ENCODE data around the gene CDH13.

GRCh38 chr16:83343935-83344366, 717.2 kb downstream of the CDH13 start:
- TF ChIP-seq, protein P1, sequence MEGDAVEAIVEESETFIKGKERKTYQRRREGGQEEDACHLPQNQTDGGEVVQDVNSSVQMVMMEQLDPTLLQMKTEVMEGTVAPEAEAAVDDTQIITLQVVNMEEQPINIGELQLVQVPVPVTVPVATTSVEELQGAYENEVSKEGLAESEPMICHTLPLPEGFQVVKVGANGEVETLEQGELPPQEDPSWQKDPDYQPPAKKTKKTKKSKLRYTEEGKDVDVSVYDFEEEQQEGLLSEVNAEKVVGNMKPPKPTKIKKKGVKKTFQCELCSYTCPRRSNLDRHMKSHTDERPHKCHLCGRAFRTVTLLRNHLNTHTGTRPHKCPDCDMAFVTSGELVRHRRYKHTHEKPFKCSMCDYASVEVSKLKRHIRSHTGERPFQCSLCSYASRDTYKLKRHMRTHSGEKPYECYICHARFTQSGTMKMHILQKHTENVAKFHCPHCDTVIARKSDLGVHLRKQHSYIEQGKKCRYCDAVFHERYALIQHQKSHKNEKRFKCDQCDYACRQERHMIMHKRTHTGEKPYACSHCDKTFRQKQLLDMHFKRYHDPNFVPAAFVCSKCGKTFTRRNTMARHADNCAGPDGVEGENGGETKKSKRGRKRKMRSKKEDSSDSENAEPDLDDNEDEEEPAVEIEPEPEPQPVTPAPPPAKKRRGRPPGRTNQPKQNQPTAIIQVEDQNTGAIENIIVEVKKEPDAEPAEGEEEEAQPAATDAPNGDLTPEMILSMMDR (conservative IDR thresholded peaks at IDR 0.05; ENCODE audit: low read depth in 2 of 2): no peak
- TF ChIP-seq EZH2phosphoT487 (IDR thresholded peaks at IDR 0.05; ENCODE audit: unreplicated experiment) (no peak), POLR2AphosphoS5 (IDR thresholded peaks at IDR 0.05; ENCODE audit: low read depth) (no peak), ZNF331 (CRISPR knock-in tag; IDR thresholded peaks at IDR 0.05; ENCODE audit: low read depth) (no peak), EZH2 (IDR thresholded peaks at IDR 0.05; ENCODE audit: low read depth, unreplicated experiment) (no peak), CREB1 (CRISPR knock-in tag; IDR thresholded peaks at IDR 0.05; ENCODE audit: low read depth) (no peak), JUNB (IDR thresholded peaks at IDR 0.05; ENCODE audit: unreplicated experiment) (no peak)

Data from GM23338 (cell line).